K562 (cell line): ENCODE data around the gene OR7A10. TPM values are rescaled to one million over a fixed set of nuclear protein-coding genes. Genes with fewer than 3 reads are reported as not detected.

Experiments
- BMI1 ChIP-seq: fragments of 150-350 bp; IDR thresholded peaks from 2 replicates; pipeline ENCODE4 v1.6.1; 2014; ENCODE audit warnings: low read length
- HDAC3 ChIP-seq: fragments of 450-650 bp; IDR thresholded peaks from 2 replicates; pipeline ENCODE4 v1.6.1; 2018; ENCODE audit warnings: borderline replicate concordance, mild to moderate bottlenecking, moderate library complexity; ENCODE audit not compliant: partially characterized antibody
- NFE2L1 ChIP-seq: fragments of 450-650 bp; IDR thresholded peaks from 2 replicates; pipeline ENCODE4 v1.6.1; 2016; ENCODE audit warnings: missing genetic modification characterization, low read depth, mild to moderate bottlenecking, missing compliant biosample characterization, moderate library complexity, borderline replicate concordance
- PTRF ChIP-seq: fragments of 450-650 bp; IDR thresholded peaks from 2 replicates; pipeline ENCODE4 v1.6.1; 2016; ENCODE audit warnings: mild to moderate bottlenecking, missing genetic modification characterization, missing compliant biosample characterization
- PTTG1 ChIP-seq: fragments of 450-650 bp; IDR thresholded peaks from 2 replicates; pipeline ENCODE4 v1.6.1; 2016; ENCODE audit warnings: low read depth, mild to moderate bottlenecking, missing genetic modification characterization, missing compliant biosample characterization
- PYGO2 ChIP-seq: fragments of 450-650 bp; IDR thresholded peaks from 2 replicates; pipeline ENCODE4 v1.6.1; 2016; ENCODE audit warnings: mild to moderate bottlenecking, missing genetic modification characterization, moderate library complexity, missing compliant biosample characterization
- RBBP5 ChIP-seq: fragments of 200-600 bp; sonication (generic); IDR thresholded peaks from 2 replicates; pipeline ENCODE4 v1.6.1; 2012; ENCODE audit warnings: borderline replicate concordance, mild to moderate bottlenecking, low read length, control low read depth, inconsistent platforms; ENCODE audit not compliant: insufficient read depth, poor library complexity, severe bottlenecking
- SNRNP70 ChIP-seq: fragments of 200-400 bp; formaldehyde crosslinking; optimal IDR thresholded peaks from 2 replicates; pipeline ENCODE3; 2017; ENCODE audit warnings: low read depth, low read length
- TCF3 ChIP-seq: sonication (generic); formaldehyde crosslinking; IDR thresholded peaks from 2 replicates; pipeline ENCODE4 v1.4.0; 2020; ENCODE audit warnings: mild to moderate bottlenecking, missing genetic modification reagents
- YBX1 ChIP-seq: fragments of 450-650 bp; IDR thresholded peaks from 2 replicates; pipeline ENCODE4 v1.7.1; 2016; ENCODE audit warnings: mild to moderate bottlenecking
- ZNF583 ChIP-seq: fragments of 250-450 bp; sonication (Bioruptor Pico); IDR thresholded peaks from 2 replicates; pipeline ENCODE4 v1.4.0; 2020
- ZNF668 ChIP-seq: fragments of 250-450 bp; sonication (Bioruptor Pico); IDR thresholded peaks from 2 replicates; pipeline ENCODE4 v1.8.0; 2022; ENCODE audit warnings: mild to moderate bottlenecking, inconsistent platforms
- ZNF695 ChIP-seq: fragments of 450-650 bp; formaldehyde crosslinking; IDR thresholded peaks from 2 replicates; pipeline ENCODE4 v1.4.0; 2020; ENCODE audit warnings: mild to moderate bottlenecking, moderate library complexity
- polyA plus RNA-seq, 8 experiments: library from polyadenylated mRNA; depleted of rRNA in 4 of 8; stranded (reverse) in 5 of 8; unstranded in 3 of 8; fragments of >200 nt; fragmentation: Nextera tagmentation in 2 of 8; fragmentation: Illumina TruSeq in 1 of 8; extraction: Ambion mirVana in 2 of 8; extraction: Trizol in 1 of 8; gene quantifications; 2 replicates each; pipeline versions ENCODE4 v1.2.1 to v1.2.3, GENCODE V29; 2011 to 2014; ENCODE audit warnings: inconsistent platforms in 1 of 8, missing spikeins in 1 of 8
- total RNA-seq, 7 experiments: library from RNA; depleted of rRNA in 6 of 7; stranded (reverse); fragments of >200 nt in 6 of 7; fragmentation: Illumina TruSeq in 2 of 7; extraction: Trizol in 2 of 7; gene quantifications; 2 replicates each; pipeline versions ENCODE4 v1.2.1 to v1.2.3, GENCODE V29; 2011 to 2021; ENCODE audit warnings: low replicate concordance in 1 of 7
- TF ChIP-seq, protein P1 (sequence below): fragments of 450-650 bp; IDR thresholded peaks from 2 replicates; pipeline ENCODE4 v1.6.1; 2017; ENCODE audit warnings: antibody characterized with exemption, mild to moderate bottlenecking
- TF ChIP-seq, protein P2 (sequence below): fragments of 450-650 bp; conservative IDR thresholded peaks from 2 replicates; pipeline ENCODE4 v1.6.1; 2016; ENCODE audit warnings: missing genetic modification characterization, low read depth, mild to moderate bottlenecking, control low read depth, missing compliant biosample characterization

The OR7A10 gene
- total and polyA plus RNA-seq, 9 of the 15 experiments (the other 6 are each of a cell fraction or from before 2014, with no cell fraction given): not detected

DNA sequence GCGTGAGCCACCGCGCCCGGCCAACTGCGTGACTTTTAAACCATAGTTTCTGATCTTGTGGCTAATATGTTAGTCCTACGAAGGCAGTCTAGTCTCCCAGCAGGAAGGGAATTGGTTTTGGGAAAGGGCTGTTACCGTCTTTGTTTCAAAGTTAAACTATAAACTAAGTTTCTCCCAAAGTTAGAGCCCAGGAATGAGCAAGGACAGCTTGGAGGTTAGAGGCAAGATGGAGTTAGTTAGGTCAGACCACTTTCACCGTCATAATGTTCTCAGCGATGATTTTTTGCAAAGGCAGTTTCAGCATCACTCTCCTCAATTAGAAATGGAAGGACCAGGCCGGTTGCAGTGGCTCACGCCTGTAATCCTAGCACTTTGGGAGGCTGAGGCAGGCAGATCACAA, 52.7 kb downstream of the OR7A10 start (continued):
- no peak for TF ChIP-seq YBX1
- TF ChIP-seq, protein P1, sequence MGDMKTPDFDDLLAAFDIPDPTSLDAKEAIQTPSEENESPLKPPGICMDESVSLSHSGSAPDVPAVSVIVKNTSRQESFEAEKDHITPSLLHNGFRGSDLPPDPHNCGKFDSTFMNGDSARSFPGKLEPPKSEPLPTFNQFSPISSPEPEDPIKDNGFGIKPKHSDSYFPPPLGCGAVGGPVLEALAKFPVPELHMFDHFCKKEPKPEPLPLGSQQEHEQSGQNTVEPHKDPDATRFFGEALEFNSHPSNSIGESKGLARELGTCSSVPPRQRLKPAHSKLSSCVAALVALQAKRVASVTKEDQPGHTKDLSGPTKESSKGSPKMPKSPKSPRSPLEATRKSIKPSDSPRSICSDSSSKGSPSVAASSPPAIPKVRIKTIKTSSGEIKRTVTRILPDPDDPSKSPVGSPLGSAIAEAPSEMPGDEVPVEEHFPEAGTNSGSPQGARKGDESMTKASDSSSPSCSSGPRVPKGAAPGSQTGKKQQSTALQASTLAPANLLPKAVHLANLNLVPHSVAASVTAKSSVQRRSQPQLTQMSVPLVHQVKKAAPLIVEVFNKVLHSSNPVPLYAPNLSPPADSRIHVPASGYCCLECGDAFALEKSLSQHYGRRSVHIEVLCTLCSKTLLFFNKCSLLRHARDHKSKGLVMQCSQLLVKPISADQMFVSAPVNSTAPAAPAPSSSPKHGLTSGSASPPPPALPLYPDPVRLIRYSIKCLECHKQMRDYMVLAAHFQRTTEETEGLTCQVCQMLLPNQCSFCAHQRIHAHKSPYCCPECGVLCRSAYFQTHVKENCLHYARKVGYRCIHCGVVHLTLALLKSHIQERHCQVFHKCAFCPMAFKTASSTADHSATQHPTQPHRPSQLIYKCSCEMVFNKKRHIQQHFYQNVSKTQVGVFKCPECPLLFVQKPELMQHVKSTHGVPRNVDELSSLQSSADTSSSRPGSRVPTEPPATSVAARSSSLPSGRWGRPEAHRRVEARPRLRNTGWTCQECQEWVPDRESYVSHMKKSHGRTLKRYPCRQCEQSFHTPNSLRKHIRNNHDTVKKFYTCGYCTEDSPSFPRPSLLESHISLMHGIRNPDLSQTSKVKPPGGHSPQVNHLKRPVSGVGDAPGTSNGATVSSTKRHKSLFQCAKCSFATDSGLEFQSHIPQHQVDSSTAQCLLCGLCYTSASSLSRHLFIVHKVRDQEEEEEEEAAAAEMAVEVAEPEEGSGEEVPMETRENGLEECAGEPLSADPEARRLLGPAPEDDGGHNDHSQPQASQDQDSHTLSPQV: peak; percentile 66
- TF ChIP-seq PYGO2 (tag): peak; percentile 60; the same call in 1 of the 2 replicates
- no peak for TF ChIP-seq HDAC3
- no peak for TF ChIP-seq SNRNP70
- 0 out of 2 replicates have a peak, but pooled peaks have one; percentile 17 for TF ChIP-seq PTRF (tag)
- no peak for TF ChIP-seq BMI1
- TF ChIP-seq NFE2L1: no peak
- TF ChIP-seq, protein P2, sequence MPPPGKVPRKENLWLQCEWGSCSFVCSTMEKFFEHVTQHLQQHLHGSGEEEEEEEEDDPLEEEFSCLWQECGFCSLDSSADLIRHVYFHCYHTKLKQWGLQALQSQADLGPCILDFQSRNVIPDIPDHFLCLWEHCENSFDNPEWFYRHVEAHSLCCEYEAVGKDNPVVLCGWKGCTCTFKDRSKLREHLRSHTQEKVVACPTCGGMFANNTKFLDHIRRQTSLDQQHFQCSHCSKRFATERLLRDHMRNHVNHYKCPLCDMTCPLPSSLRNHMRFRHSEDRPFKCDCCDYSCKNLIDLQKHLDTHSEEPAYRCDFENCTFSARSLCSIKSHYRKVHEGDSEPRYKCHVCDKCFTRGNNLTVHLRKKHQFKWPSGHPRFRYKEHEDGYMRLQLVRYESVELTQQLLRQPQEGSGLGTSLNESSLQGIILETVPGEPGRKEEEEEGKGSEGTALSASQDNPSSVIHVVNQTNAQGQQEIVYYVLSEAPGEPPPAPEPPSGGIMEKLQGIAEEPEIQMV (tag): 0 out of 2 replicates have a peak, but pooled peaks have one; percentile 21
- 0 out of 2 replicates have a peak, but pooled peaks have one; percentile 18 for TF ChIP-seq ZNF668 (CRISPR knock-in tag)
- TF ChIP-seq ZNF695 (CRISPR knock-in tag): no peak
- peak; percentile 66; the same call in 1 of the 2 replicates for TF ChIP-seq PTTG1 (tag)
- TF ChIP-seq ZNF583 (CRISPR knock-in tag): no peak
- no peak for TF ChIP-seq TCF3 (CRISPR knock-in tag)
- TF ChIP-seq RBBP5: no peak
